Stimulated activated CD8-positive, alpha-beta memory T cell treated with anti-CD3 and anti-CD28 coated beads, Interleukin-12 subunit alpha, Interleukin-12 subunit beta, amount 100 ng/mL, for 24 hours (primary cell): ENCODE data around the gene NSRP1.
"Not testable (repeated sequence)": the region's sequence is repeated elsewhere in the genome, so short reads cannot be mapped to it uniquely, and the experiment has no call there.

Source experiments
- DNase-seq: peaks from one replicate; pipeline ENCODE4 v3.0.0-alpha.2; 2020; ENCODE audit errors: extremely low read depth

The NSRP1 gene

DNA sequence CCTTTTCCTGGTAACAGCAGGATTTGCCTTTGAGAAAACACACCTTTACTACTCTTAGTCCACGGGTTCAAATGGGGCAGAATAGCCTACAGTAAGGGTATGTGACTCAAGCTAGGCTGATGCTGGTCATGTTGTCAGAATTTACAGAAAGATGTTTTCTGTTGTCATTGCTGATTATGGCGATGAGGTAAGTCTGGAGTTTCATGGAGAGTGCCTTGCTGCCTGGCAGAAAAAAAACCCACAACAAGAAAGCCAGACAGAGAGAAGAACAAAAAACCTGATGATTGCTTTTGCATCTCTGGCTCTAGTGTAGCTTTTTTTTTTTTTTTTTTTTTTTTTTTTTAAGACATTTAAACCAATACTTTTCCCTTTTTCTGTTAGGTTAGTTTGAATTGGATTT lies 71.0 kb downstream of the NSRP1 start:
- DNase-seq: no peak

GRCh38 chr17:30188211-30188939 lies 71.8 kb downstream of the NSRP1 start:
- no peak for DNase-seq

GRCh38 chr17:30191072-30191471 lies 74.5 kb downstream of the NSRP1 start:
- DNase-seq: no peak

DNA sequence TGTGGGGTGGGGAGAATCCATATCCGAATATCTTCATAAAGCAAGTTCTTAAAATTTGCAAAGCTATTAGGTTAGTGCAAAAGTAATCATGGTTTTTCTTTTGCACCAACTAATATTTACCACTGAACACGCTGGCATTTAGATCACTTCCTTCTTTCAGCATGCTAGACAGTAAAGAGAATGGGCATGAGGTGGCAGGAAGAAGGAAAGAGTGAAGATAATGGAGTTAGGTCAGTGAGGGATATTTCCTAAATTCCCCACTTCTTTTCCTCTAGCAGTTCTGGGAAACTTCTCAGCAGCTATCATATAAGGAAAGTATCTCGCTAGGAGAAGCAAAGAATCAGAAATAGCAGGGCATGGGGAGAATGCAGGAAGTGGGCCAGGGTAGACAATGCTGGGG lies 79.9 kb downstream of the NSRP1 start:
- DNase-seq: no peak

DNA sequence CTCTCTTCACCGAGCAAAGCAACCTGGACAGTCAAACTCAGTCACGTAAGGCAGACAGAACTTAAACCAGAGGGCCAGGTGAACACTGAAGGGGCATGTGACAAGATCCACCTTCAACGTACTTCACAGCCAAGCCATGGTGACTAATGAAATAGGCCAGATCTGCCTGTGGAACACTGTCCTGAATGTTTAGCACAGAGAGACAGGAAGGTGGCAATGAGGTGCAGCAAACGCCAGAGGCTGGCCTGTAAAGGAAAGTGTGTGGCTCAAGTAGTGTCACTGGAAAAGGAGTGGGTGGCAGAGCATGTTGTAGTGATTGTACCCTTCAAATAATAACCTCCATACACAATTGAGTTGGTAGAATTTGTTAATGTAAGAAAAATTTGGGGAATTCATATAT lies 80.8 kb downstream of the NSRP1 start:
- no peak for DNase-seq

DNA sequence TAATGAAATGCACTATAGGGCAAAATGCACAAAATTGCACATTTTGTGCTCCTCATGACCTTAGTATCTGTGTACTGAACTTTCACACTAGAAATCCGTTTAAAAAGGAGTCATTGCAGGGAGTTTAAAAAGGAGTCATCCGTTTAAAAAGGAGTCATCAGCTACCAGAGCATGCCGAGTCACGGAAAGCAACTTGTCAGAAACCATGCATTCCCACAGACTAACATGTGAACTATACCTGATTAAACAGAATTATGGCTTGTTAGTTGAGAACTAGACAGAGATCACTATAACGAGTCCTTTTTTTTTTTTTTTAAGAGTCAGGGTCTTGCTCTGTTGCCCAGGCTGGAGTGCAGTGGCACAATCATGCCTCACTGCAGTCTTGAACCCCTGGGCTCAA lies 83.0 kb downstream of the NSRP1 start:
- no peak for DNase-seq

DNA sequence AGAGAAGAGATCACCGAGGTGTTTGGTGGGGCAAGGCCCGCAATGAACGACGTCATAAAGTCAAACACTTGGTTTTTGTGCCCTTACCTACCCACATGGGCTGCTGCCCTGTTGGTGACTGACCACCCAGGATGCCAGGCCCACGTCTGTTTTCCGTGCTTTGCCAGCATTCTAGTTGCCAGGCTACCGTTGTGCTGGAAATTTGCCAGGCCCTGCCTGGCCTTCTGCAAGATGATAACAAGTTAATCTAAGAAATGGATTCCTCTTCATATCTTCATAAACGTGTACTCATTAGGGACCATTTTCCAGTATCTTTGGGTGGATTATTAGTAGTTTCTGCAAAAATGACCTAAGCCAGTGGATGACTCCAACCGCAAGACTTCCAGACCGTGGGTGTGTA lies 83.5 kb downstream of the NSRP1 start:
- DNase-seq: no peak

- not testable (repeated sequence) for DNase-seq
Observed at GRCh38 chr17:30200656-30201055, 84.0 kb downstream of the NSRP1 start.

DNA sequence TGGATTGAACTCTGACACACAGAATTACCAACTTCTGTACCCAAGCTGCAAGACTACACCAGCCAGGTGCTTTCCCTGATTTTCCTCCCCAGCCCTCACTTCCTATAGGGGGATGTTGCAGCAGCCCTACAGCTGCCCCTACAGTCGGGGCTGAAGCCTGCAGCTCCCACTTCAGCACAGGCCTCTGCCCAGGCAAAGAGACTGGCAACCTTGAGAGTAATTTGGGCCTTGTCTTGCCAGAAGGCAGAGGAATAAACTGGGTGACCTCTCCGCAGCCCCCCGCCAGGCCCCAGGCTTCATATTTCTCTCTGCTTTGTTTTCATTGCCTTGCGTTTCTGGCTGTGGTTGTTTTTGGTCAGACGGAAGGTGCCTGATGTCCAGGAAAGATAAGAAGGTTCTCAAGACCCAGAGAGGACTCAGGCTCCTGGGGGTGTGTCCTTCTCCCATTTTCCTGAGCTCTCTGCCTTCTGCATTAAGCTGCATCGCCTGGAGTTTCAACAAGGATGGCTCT lies 86.9 kb downstream of the NSRP1 start:
- DNase-seq: no peak

DNA sequence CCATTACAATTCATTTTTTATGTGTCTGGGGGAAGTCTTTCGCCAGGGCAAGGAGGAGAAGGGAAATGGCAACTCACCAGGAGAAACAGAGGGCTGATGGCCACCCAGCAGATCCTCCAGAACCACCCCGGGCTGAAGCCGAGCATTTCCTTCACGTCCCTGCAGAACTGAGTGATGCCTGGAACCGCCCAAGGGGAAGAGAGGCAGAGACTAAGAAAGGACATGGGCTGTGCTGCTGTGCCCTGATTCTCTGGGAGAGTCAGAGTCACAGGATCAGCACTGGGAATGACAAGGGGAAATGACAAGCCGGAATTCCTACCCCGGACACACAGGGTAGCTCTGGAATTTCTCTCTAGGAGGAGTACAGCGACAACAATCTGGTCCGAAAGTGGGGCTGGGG lies 91.0 kb downstream of the NSRP1 start:
- no peak for DNase-seq

DNA sequence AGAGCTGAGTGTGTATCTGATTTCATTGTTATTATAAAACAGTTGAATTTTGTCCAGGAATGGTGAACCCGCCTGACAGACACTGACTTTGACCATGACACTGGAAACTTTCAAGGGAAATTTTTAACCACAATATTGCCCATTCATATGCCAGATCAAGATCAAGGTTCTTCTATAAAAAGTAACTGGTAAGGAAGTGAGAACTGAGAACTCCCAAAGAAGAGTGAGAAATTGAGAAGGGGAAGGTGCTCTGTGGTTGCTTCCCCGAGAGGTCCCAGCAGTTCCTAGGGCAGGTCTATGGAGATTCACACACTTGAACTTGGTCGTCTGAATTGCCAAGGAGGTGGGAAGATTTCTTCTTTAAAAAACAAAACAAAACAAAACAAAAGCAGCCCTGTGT lies 91.6 kb downstream of the NSRP1 start:
- DNase-seq: no peak

GRCh38 chr17:30209930-30210329 lies 93.3 kb downstream of the NSRP1 start:
- DNase-seq: no peak

GRCh38 chr17:30210366-30210765 lies 93.8 kb downstream of the NSRP1 start:
- no peak for DNase-seq

DNA sequence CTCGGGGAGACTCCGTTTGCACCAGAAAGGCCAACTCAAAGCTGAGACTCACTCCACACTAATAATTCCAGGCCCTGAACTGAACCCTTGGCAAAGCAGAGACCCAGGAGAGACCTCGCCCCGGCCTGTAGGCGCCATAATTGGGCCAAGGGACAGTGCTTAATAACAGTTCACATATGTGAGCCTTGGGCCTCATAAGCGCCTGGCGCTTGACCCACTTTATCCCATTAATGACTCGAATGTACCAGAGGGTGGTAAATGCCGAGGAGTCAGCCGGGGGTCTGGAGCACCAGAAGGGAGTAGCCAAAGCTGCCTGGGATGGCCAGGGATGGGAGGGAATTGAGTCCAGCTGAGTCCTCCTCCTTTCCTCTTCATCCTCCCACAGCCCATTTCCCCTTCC lies 94.3 kb downstream of the NSRP1 start:
- DNase-seq: no peak

- no peak for DNase-seq
Observed at GRCh38 chr17:30211371-30211770, 94.8 kb downstream of the NSRP1 start.

DNA sequence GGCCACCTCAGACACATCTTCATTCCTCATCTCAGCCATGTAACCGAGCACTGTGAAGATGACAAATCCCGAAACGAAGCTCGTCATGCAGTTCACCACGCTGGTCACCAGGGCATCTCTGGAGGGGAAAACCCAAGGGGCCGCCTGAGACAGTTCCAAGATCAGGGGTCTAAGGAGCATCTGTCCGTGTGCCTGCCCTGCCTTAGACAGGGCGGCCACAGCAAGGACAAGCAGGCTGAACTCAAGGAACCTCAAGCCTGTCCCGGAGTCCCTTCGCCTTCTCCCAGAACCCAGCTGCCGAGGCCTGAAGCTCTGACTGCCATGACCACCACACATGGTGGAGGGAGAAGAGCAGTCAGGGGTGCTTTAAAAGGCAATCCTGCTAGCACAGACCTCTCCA lies 96.1 kb downstream of the NSRP1 start:
- no peak for DNase-seq

DNA sequence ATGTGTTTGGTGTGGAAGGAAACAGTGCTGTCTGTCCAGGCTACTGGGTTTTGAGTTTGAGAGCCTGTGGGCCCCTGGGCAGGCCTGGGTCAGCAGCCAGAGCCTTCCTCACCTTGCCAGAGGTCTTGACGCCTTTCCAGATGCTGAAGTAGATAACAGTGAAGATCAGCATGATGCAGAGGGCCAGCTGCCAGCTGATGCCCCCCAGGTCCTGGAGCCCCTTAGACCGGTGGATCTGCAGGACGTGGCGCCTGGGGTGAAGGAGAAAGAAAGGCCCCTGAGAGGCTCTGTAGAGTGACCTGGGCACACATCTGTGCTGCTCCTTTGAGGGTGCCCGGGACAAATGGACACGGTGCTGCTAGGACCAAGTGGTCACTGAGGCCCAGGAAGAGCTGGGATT lies 100.4 kb downstream of the NSRP1 start:
- DNase-seq: no peak

GRCh38 chr17:30217746-30218245 lies 101.2 kb downstream of the NSRP1 start:
- no peak for DNase-seq

GRCh38 chr17:30218799-30219198 lies 102.2 kb downstream of the NSRP1 start:
- DNase-seq: no peak

DNA sequence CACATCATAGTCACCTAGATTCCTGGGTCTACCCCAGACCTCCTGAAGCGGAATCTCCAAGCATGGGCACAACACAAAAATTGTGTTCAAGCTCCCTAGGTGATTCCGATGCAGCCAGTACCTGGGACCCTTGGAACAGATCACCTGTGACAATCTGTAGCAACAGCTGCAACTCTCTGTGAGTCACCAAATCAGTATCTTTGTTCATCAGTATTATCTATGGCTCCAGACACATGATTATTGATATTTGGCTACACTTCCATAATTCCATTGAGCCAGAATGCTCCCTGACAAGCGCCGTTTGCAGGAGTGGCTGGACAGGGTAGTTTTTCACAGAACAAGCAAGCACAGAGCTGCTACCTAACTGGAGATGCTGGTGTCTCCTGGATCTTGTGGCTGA lies 102.7 kb downstream of the NSRP1 start:
- DNase-seq: no peak

GRCh38 chr17:30219833-30220232 lies 103.2 kb downstream of the NSRP1 start:
- no peak for DNase-seq

DNA sequence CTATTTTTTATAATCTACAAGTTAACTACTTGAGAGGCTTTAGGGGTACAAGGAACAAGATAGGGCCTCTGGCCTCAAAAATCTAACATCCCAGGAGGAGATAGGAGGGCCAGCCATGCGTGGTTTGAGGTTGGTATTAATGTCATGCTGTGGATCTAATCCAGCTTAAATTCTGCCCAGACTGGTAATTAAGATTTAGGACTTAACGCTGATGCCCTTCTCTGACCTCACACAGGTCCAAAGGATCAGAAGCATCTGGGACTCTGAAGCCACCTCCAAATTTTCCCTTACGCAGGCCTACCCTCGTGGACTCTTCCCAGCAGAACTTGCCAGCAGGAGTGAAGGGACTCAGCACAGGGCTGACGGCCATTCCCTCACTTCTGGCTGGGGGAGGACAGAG lies 103.8 kb downstream of the NSRP1 start:
- no peak for DNase-seq

DNA sequence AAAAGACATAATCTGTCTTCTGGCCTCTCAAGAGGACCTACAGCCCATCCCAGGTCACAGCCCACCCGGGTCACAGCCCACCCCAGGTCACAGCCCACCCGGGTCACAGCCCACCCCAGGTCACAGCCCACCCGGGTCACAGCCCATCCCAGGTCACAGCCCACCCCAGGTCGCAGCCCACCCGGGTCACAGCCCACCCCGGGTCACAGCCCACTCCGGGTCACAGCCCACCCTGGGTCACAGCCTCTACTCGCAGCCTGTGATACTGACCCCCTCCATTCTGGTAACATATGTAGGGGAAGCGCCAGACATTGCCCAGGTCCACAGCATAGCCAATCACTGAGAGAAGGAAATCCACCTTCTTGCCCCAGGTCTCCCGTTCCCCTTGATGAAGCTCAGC lies 104.7 kb downstream of the NSRP1 start:
- no peak for DNase-seq

- no peak for DNase-seq
Observed at GRCh38 chr17:30222251-30222650, 105.6 kb downstream of the NSRP1 start.
